Measurements from ENCODE around the gene DNMT3B. TPM values are rescaled to one million over a fixed set of nuclear protein-coding genes. Genes with fewer than 3 reads are reported as not detected.
"Not testable (repeated sequence)": the region's sequence is repeated elsewhere in the genome, so short reads cannot be mapped to it uniquely, and the experiment has no call there.

DNMT3B gene
- 3.7 TPM for polyA plus RNA-seq (ENCODE audit: insufficient read length)

- DNase-seq (ENCODE audit: low read depth) = peak; percentile 17
Measured at GRCh38 chr20:32761831-32762753, at the start of gene DNMT3B. DNMT3B (plus strand) TSS chr20:32762385; CDS start chr20:32780324, 17,939 bp downstream.

GRCh38 chr20:32718749-32719348 is 43.3 kb upstream of the DNMT3B start:
- no peak for DNase-seq (ENCODE audit: low read depth)

GRCh38 chr20:32727683-32728082 is 34.5 kb upstream of the DNMT3B start:
- no peak for DNase-seq (ENCODE audit: low read depth)

- DNase-seq (ENCODE audit: low read depth) = not testable (repeated sequence)
Measured at GRCh38 chr20:32728435-32728834, 33.8 kb upstream of the DNMT3B start.

GRCh38 chr20:32729334-32729733 is 32.9 kb upstream of the DNMT3B start:
- not testable (repeated sequence) for DNase-seq (ENCODE audit: low read depth)

- no peak for DNase-seq (ENCODE audit: low read depth)
Measured at GRCh38 chr20:32731882-32732266, 30.3 kb upstream of the DNMT3B start.

- DNase-seq (ENCODE audit: low read depth) = no peak
Measured at GRCh38 chr20:32737371-32738223, 24.6 kb upstream of the DNMT3B start.

- no peak for DNase-seq (ENCODE audit: low read depth)
Measured at GRCh38 chr20:32741151-32741550, 21.0 kb upstream of the DNMT3B start.

GRCh38 chr20:32742322-32743236 is 19.6 kb upstream of the DNMT3B start:
- DNase-seq (ENCODE audit: low read depth) = no peak

GRCh38 chr20:32743237-32744112 is 18.7 kb upstream of the DNMT3B start, which contains the start of gene COMMD7:
COMMD7 (minus strand) TSS chr20:32743467; CDS start chr20:32743391, 76 bp downstream.
- no peak for DNase-seq (ENCODE audit: low read depth)

GRCh38 chr20:32749914-32750637 is 12.1 kb upstream of the DNMT3B start:
- DNase-seq (ENCODE audit: low read depth) = no peak

GRCh38 chr20:32751293-32751692 is 10.9 kb upstream of the DNMT3B start:
- no peak for DNase-seq (ENCODE audit: low read depth)

GRCh38 chr20:32751702-32752457 is 10.3 kb upstream of the DNMT3B start:
- DNase-seq (ENCODE audit: low read depth) = no peak

GRCh38 chr20:32752458-32753250 is 9.5 kb upstream of the DNMT3B start:
- no peak for DNase-seq (ENCODE audit: low read depth)

- DNase-seq (ENCODE audit: low read depth) = no peak
Measured at GRCh38 chr20:32753731-32754130, 8.5 kb upstream of the DNMT3B start.

GRCh38 chr20:32756156-32756555 is 6.0 kb upstream of the DNMT3B start:
- DNase-seq (ENCODE audit: low read depth) = no peak

- DNase-seq (ENCODE audit: low read depth) = no peak
Measured at GRCh38 chr20:32761417-32761830, 761 bp upstream of the DNMT3B start.

Measured in forelimb muscle (tissue), 1 donor.